Mesenteric fat pad (tissue), 1 donor: Measurements from ENCODE around the gene OBSL1. TPM values are rescaled to one million over a fixed set of nuclear protein-coding genes. Genes with fewer than 3 reads are reported as not detected.

Experiments used
- DNase-seq: peaks from one replicate; pipeline ENCODE4 v3.0.0-alpha.2; 2020; ENCODE audit warnings: low spot score
- long read RNA-seq: library from polyadenylated mRNA; unstranded; transcript quantifications from one replicate; pipeline ENCODE4 v2.0.0, GENCODE V29; 2020
- total RNA-seq: library from RNA; stranded (reverse); fragmentation: NEBNext Ultra II Directional; extraction: Animal tissue kit (Norgen Biotek cat#: 25700); gene quantifications from one replicate; pipeline ENCODE4 v1.2.1, GENCODE V29; 2021
- donor health status: DM: yes; HTN: yes; CAD: no.

Gene OBSL1
- 61.5 TPM for total RNA-seq
- long read RNA-seq, partial matches to known transcripts: 48 of 70 reads
- long read RNA-seq, other reads (novel, unspliced or antisense): 16 of 70 reads

GRCh38 chr2:219571311-219572236 is at the start of gene OBSL1:
TSS of gene OBSL1 (minus strand) at chr2:219571539. CDS start at chr2:219571232, 307 bp downstream.
- DNase-seq: no peak

DNA sequence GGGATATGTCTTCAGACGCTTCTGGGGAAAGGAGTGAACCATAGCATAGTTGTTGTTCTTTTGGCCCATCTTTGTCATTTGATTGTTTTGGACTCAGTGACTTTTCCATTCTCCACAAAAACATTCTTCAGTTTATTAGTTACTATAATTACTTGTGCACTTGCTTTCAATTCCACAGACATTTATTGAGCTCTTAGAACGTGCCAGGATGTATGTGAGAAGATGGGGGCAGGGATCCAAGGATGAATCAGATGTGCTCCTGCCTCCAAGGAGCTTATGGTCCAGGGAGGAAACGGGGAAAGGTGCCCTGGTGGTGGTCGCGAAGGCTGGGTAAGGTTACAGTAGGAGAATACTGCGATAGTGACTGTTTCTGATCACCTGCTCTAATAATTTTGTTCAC is 49.2 kb upstream of the OBSL1 start:
- DNase-seq: no peak

DNA sequence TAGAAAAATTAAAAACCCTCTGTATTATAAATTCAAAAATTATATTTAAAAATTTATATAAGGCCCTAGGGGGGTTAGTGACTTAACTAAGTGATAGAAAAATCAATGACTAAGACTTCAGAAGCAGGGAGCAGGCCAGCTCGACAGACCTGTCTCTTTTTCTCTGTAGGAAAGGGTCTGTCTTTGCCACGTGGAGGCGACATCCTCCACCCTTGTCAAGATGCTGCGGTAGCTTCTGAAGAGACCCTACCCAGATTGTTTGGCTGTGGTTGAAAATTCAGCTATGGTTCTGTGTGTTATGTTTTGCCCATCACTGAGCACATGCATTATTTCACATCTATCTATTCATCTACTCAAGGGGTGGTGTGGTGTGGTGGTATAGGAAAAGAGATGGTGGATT is 47.9 kb upstream of the OBSL1 start:
- no peak for DNase-seq

DNA sequence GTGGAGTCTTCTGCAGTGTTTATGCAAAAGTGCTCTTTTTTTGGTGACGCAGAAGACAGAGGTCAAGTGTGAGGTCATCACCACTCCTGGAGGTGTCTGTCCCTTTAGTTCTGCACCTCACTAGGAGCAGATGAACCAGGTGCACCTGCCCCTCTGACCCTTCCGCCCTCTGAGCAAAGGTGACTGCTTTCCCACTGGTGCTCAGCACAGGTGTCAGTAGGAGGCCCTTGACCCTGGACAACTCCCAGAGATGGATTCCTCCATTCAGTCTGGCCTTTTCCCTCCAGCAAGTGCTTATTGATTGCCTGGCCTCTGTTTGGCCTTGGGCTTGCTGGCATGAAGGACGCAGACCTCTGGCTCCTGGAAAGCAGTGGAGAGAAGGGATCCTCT is 47.4 kb upstream of the OBSL1 start:
- DNase-seq: no peak

GRCh38 chr2:219616550-219616949 is 45.2 kb upstream of the OBSL1 start:
- no peak for DNase-seq

GRCh38 chr2:219615894-219616293 is 44.6 kb upstream of the OBSL1 start:
- DNase-seq: no peak

GRCh38 chr2:219615036-219615435 is 43.7 kb upstream of the OBSL1 start:
- DNase-seq: no peak

DNA sequence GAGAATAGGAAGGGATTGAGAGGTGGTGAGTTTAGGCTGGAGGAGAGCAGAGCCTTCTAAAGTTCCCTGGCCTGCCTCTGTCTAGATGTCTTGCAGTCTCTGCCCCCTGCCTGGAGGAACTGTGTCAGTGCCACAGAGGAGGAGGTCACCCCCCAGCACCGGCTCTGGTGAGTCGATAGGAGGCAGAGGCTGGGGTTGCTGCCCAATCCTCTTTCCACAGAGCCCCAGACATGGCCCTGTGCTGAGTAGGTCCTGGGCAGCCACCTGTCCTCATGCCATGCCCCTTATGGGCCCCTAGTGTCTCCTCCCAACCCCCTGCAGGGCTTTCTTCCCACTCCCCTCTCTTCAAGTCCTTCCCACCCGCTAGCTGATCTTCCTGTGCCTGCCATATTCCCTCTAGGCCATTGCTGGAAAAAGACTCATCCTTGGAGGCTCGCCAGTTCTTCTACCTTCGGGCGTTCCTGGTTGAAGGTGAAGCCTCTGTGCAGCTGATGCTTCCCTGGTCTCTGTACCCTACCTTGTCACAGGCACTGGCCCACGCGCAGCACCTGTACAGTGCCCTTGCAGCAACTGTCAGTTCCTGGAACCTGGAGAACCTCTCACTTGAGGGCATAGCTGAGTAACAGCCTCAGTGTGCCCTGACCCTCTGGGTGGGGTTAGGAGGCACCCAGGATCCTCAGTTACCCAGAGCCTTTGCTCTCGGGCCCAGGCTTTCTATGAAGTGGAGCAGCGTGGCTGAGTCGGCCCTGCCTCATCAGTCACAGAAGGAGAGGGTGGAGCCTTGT is 42.9 kb upstream of the OBSL1 start:
- no peak for DNase-seq

DNA sequence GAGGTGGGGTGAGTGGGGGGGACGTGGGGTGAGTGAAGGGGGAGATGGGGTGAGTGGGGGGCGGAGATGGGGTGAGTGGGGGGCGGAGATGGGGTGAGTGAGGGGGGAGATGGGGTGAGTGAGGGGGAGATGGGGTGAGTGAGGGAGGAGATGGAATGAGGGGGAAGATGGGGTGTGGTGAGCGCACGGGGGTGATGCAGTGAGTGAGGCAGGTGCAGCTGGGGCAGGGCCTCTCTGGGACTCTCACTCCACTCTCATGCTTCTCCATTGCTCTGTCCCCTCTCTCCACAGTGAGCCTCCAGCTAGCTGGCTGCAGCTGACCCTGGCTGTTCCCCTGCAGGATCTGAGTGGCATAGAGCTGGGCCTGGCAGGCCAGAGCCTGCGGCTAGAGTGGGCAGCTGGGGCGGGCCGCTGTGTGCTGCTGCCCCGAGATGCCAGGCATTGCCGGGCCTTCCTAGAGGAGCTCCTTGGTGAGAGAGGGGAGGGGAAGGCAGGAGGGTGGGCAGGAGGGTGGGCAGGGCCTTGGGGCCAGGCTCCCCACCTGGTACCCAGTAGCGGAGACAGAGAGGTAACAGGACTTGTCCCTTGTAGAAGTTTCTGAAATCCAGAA is 42.2 kb upstream of the OBSL1 start:
- no peak for DNase-seq

- DNase-seq: no peak
These were observed 41.4 kb upstream of the OBSL1 start for GRCh38 chr2:219612577-219613286.

GRCh38 chr2:219611866-219612576 is 40.7 kb upstream of the OBSL1 start:
- no peak for DNase-seq

- no peak for DNase-seq
These were observed 40.0 kb upstream of the OBSL1 start for GRCh38 chr2:219611306-219611705.

DNA sequence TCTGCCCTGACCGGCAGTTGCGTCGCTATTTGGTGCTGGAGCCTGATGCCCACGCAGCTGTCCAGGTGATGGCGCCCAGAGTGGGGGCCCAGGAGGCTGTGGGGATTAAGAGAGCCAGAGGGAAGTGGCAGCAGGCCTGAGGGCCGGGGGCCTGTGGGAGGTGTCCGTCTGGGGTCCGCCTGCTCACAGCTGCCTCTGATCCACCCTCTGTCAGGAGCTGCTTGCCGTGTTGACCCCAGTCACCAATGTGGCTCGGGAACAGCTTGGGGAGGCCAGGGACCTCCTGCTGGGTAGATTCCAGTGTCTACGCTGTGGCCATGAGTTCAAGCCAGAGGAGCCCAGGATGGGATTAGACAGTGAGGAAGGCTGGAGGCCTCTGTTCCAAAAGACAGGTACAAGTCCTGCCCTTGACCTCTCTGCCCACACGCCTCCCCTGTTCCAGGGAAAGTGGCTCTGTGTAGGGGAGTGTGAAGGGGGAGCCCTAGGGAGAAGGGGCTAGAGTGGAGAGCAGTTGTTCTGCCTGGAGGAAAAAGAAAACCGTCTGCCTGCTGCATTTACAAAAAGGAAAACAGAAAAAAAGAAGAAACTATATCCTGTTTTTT is 37.9 kb upstream of the OBSL1 start:
- DNase-seq: no peak

DNA sequence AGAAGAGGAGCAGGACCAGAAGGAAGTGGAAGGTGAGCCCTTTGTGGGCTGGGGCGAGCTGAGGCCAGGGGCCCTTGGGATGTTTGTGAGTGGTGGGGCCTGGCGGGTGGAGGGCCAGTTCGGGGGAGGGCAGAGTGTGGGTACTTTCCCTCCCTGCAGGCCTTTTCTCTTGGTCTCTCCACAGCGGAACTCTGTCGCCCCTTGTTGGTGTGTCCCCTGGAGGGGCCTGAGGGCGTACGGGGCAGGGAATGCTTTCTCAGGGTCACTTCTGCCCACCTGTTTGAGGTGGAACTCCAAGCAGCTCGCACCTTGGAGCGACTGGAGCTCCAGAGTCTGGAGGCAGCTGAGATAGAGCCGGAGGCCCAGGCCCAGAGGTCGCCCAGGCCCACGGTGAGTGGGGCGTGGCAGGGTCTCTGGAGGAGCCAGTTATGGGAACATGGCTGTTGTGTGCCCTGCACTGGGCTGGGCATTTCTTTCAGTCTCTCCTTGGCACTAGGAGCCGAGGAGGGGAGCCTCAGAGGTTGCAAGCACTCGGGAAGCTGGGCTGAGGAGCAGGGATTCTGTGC is 37.1 kb upstream of the OBSL1 start:
- DNase-seq: no peak

- no peak for DNase-seq
These were observed 36.6 kb upstream of the OBSL1 start for GRCh38 chr2:219607931-219608330.

GRCh38 chr2:219605607-219605954 is 34.2 kb upstream of the OBSL1 start:
- no peak for DNase-seq

GRCh38 chr2:219603771-219604170 is 32.4 kb upstream of the OBSL1 start:
- DNase-seq: no peak

DNA sequence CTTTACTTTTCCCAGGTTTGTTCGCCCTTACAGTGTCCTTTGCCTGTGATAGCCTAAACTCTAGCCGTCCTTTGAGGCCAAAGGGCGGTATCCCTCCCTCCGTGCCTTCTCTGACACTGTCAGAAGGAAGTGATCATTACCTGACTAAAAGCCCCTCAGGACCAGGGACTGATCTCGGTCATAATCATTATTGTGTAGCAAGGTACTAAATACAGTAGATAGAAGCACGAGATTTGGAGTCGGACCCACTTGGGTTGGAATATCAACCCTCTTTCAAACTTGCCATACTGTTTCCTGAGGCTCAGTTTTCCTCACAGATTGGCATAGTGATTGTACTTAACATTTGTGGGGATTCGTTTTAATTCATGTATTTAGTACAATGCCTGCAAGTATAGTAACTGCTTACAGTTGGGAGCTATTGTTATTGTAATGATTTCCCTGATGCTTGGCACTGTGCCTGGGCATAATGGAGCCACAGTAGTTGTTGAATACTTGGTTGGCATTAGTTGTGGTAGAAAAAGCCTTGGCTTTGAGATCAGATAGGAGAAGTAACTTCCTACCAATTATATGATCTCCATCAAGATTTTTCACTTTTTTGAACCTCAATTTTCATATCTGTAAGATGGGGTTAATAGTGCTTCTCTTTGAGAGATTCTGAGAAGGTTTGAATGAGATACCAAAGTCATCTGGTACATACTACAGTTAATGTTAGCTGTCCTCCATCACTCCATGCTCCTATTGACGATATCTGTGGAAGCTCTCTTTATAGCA is 27.2 kb upstream of the OBSL1 start:
- no peak for DNase-seq
